HepG2 (cell line): ENCODE data around the gene XK. TPM values are rescaled to one million over a fixed set of nuclear protein-coding genes. Genes with fewer than 3 reads are reported as not detected.

ENCODE experiments used
- ATAC-seq: fragments of 200-7000 bp; cut with Tn5 transposase; 3 replicates; pipeline ENCODE4 v1.9.1; 2020; ENCODE audit warnings: mild to moderate bottlenecking, moderate library complexity
- BruUV-seq: library from RNA; stranded (reverse); fragments of 400-500 nt; replicated peaks from 2 replicates; lab custom pipeline; 2021; lab: Mats Ljungman, UMichigan
- CTCF ChIA-PET: fragments of 300-600 bp; formaldehyde crosslinking; extraction: SDS; loops from one replicate; lab custom pipeline; 2021; ENCODE audit warnings: low total read pairs, inconsistent platforms, low intra/inter-chr PET ratio; lab: Yijun Ruan, JAX
- POLR2A ChIA-PET: fragments of 350-600 bp; sonication (Branson Sonifier 250); formaldehyde crosslinking; loops from one replicate; lab custom pipeline; 2020; ENCODE audit warnings: antibody characterized with exemption, inconsistent platforms; lab: Yijun Ruan, JAX
- DNase-seq: peaks from one replicate; pipeline ENCODE4 v3.0.0-alpha.2; 2015; ENCODE audit warnings: low spot score
- FAIRE-seq: peaks from 3 replicates; lab custom pipeline; 2011; peaks lifted over from hg19 to GRCh38; lab: Jason Lieb, UNC
- H2AFZ ChIP-seq: one replicate; pipeline ENCODE4 v1.6.1; 2011; ENCODE audit warnings: low read length, inconsistent platforms
- H3K27ac ChIP-seq: fragments of 300-600 bp; 3 replicates; pipeline ENCODE4 v1.8.0; 2011; ENCODE audit warnings: mixed run types, mild to moderate bottlenecking, mixed read lengths, low read length, inconsistent platforms; ENCODE audit not compliant: insufficient read depth; ENCODE audit errors: extremely low read length
- H3K27me3 ChIP-seq, 2 experiments: fragments of 200-600 bp in 1 of 2; 2 replicates in 1 of 2; 3 replicates in 1 of 2; pipeline versions ENCODE4 v1.6.0 to v1.8.0; 2011; ENCODE audit warnings: low read length in 2 of 2, mild to moderate bottlenecking in 2 of 2, moderate library complexity in 2 of 2, inconsistent platforms in 1 of 2; ENCODE audit not compliant: insufficient read depth in 2 of 2, control insufficient read depth in 1 of 2
- H3K36me3 ChIP-seq, 2 experiments: fragments of 200-600 bp in 1 of 2; replicated peaks in 1 of 2; 2 replicates in 1 of 2; 3 replicates in 1 of 2; pipeline versions ENCODE4 v1.5.1 to v1.8.0; 2011; ENCODE audit warnings: low read length in 2 of 2, inconsistent platforms in 1 of 2; ENCODE audit not compliant: insufficient read depth in 2 of 2, control insufficient read depth in 1 of 2
- H3K4me1 ChIP-seq: 2 replicates; pipeline ENCODE4 v1.5.1; 2012; ENCODE audit warnings: low read length, inconsistent platforms; ENCODE audit not compliant: insufficient read depth
- H3K4me2 ChIP-seq: 2 replicates; pipeline ENCODE4 v1.6.0; 2011; ENCODE audit warnings: low read depth, low read length, inconsistent platforms
- H3K4me3 ChIP-seq, 3 experiments: fragments of 200-600 bp in 1 of 3; sonication (generic), shearing (Covaris generic) in 1 of 3; replicated peaks in 1 of 3; 2 replicates each; pipeline ENCODE4 v1.5.1; 2011 to 2016; ENCODE audit warnings: low read length in 3 of 3, inconsistent platforms in 2 of 3, low read depth in 2 of 3, mild to moderate bottlenecking in 2 of 3, control low read depth in 1 of 3, mixed read lengths in 1 of 3; ENCODE audit not compliant: insufficient read depth in 1 of 3
- H3K79me2 ChIP-seq: one replicate; pipeline ENCODE4 v1.6.1; 2011; ENCODE audit warnings: low read length, inconsistent platforms; ENCODE audit not compliant: insufficient read depth
- H3K9ac ChIP-seq: 2 replicates; pipeline ENCODE4 v1.6.0; 2011; ENCODE audit warnings: mild to moderate bottlenecking, low read depth, low read length, inconsistent platforms; ENCODE audit not compliant: insufficient read depth
- H3K9me3 ChIP-seq: 2 replicates; pipeline ENCODE4 v1.5.1; 2012; ENCODE audit warnings: mild to moderate bottlenecking, low read length
- H4K20me1 ChIP-seq: 2 replicates; pipeline ENCODE4 v1.6.0; 2011; ENCODE audit warnings: inconsistent platforms, mild to moderate bottlenecking, low read length, moderate library complexity; ENCODE audit not compliant: insufficient read depth
- CCDC6 ChIP-seq: sonication (generic); formaldehyde crosslinking; IDR thresholded peaks from 2 replicates; pipeline ENCODE4 v1.8.1; 2022; ENCODE audit warnings: mild to moderate bottlenecking, missing genetic modification reagents, moderate library complexity
- KLF13 ChIP-seq: sonication (generic); formaldehyde crosslinking; IDR thresholded peaks from 2 replicates; pipeline ENCODE4 v1.4.0; 2020; ENCODE audit warnings: mild to moderate bottlenecking, missing genetic modification reagents
- MEIS1 ChIP-seq: sonication (generic); formaldehyde crosslinking; IDR thresholded peaks from 2 replicates; pipeline ENCODE4 v1.9.0; 2021; ENCODE audit warnings: mild to moderate bottlenecking, missing genetic modification reagents, moderate library complexity, borderline replicate concordance
- SMAD3 ChIP-seq: sonication (generic); formaldehyde crosslinking; IDR thresholded peaks from 2 replicates; pipeline ENCODE4 v1.4.0; 2020; ENCODE audit warnings: missing genetic modification reagents
- ZNF350 ChIP-seq: sonication (generic); formaldehyde crosslinking; IDR thresholded peaks from 2 replicates; pipeline ENCODE4 v1.4.0; 2020; ENCODE audit warnings: mild to moderate bottlenecking, low read depth, missing genetic modification reagents, borderline replicate concordance
- ZNF788 ChIP-seq: sonication (generic); formaldehyde crosslinking; IDR thresholded peaks from 2 replicates; pipeline ENCODE4 v1.5.0; 2020; ENCODE audit warnings: mild to moderate bottlenecking, missing genetic modification reagents, borderline replicate concordance
- WGBS: methylation state at CpG from one replicate; pipeline ENCODE4 v1.1.6; 2017; ENCODE audit warnings: low lambda C conversion rate; 5-methylcytosine and 5-hydroxymethylcytosine counted together
- in situ Hi-C: cut with HindIII; loops from 2 replicates; pipeline ENCODE4 v1.10.0; 2017; ENCODE audit warnings: low pct_unique_long_range_greater_than_20kb; ENCODE audit not compliant: extremely low pct_ligation_motif_present
- intact Hi-C: fragments of 100-400 bp; cut with micrococcal nuclease; formaldehyde crosslinking; loops from one replicate; pipeline ENCODE4 v1.10.0; 2022; ENCODE audit not compliant: unreplicated experiment
- polyA plus RNA-seq, 8 experiments: library from polyadenylated mRNA; depleted of rRNA in 3 of 8; stranded (reverse) in 7 of 8; unstranded in 1 of 8; fragments of >200 nt; fragmentation: Illumina TruSeq in 4 of 8; extraction: Trizol in 4 of 8; gene quantifications; 2 replicates each; pipeline versions ENCODE4 v1.2.1 to v1.2.3, GENCODE V29; 2011 to 2016; ENCODE audit warnings: low read depth in 4 of 8, missing spikeins in 1 of 8, mixed read lengths in 1 of 8; ENCODE audit not compliant: insufficient read depth in 1 of 8
- total RNA-seq, 5 experiments: library from RNA; depleted of rRNA; stranded (reverse); fragments of >200 nt; fragmentation: Illumina TruSeq; extraction: Trizol; gene quantifications; 2 replicates each; pipeline ENCODE4 v1.2.3, GENCODE V29; 2016; ENCODE audit warnings: low read depth in 1 of 5
- TF ChIP-seq, protein P1 (sequence below): sonication (generic); formaldehyde crosslinking; IDR thresholded peaks from 2 replicates; pipeline ENCODE4 v1.5.1; 2020; ENCODE audit warnings: mild to moderate bottlenecking, missing genetic modification reagents, borderline replicate concordance
- TF ChIP-seq, protein P2 (sequence below): IDR thresholded peaks from 2 replicates; pipeline ENCODE4 v1.4.0; 2020; ENCODE audit warnings: mild to moderate bottlenecking, missing genetic modification reagents
- TF ChIP-seq, protein P3 (sequence below): sonication (generic); formaldehyde crosslinking; IDR thresholded peaks from 2 replicates; pipeline ENCODE4 v1.4.0; 2020; ENCODE audit warnings: missing genetic modification reagents
- TF ChIP-seq, protein P4 (sequence below): sonication (generic); formaldehyde crosslinking; IDR thresholded peaks from 2 replicates; pipeline ENCODE4 v1.4.0; 2020; ENCODE audit warnings: missing genetic modification reagents
- TF ChIP-seq, protein P5 (sequence below): IDR thresholded peaks from 2 replicates; pipeline ENCODE4 v1.6.1; 2016; ENCODE audit warnings: low read depth, control low read depth

Gene XK
- total and polyA plus RNA-seq, 2 of the 13 experiments (the other 11 are each of a cell fraction or from before 2014, with no cell fraction given): not detected

DNA sequence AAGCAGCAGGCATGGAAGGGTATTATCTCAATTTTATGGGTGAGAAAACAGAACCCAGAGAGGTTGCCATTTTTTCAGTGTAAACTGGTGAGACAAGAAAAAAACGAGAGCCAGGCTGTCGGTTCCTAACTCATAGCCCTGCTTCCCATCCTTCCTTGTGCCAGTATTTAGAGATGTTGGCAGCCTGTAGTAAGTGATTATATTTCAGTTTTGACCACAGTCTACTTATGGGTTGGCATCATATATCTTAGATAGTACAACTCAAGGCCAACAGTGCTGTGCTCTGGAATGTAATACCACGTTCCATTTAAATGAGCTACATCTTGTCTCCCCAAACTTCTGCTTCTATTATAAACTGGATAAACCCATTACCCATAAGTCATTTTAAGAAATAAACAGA lies 40.8 kb downstream of the XK start:
- no peaks in the 10 kb centered on the region for H3K36me3 ChIP-seq
- no peak overlapping the region for H3K9ac ChIP-seq
- WGBS: 0% methylated on average over 3 of the region's 3 CpGs
- no peak for FAIRE-seq
- no peaks in the 10 kb centered on the region for H3K9me3 ChIP-seq
- ChIA-PET CTCF (no interaction called here), POLR2A (no interaction called here)
- H3K4me1 ChIP-seq: no peaks in the 10 kb centered on the region
- H3K4me3 ChIP-seq: no peak overlapping the region
- no peaks in the 10 kb centered on the region for H3K79me2 ChIP-seq
- in situ Hi-C loops (no loop called here), intact Hi-C loops (no loop called here)
- H4K20me1 ChIP-seq: no peaks in the 10 kb centered on the region
- no TSS peak for BruUV-seq
- H3K4me2 ChIP-seq: no peak overlapping the region
- no peak overlapping the region for H3K27ac ChIP-seq
- H2AFZ ChIP-seq: no peak overlapping the region
- DNase-seq: no peak
- ATAC-seq: no peak
- H3K27me3 ChIP-seq: no peaks in the 10 kb centered on the region
- TF ChIP-seq ZNF350 (CRISPR knock-in tag) (no peak), MEIS1 (no peak), CCDC6 (CRISPR knock-in tag) (no peak), SMAD3 (CRISPR knock-in tag) (no peak), ZNF788 (CRISPR knock-in tag) (no peak), KLF13 (CRISPR knock-in tag) (no peak)
- TF ChIP-seq, protein P1, sequence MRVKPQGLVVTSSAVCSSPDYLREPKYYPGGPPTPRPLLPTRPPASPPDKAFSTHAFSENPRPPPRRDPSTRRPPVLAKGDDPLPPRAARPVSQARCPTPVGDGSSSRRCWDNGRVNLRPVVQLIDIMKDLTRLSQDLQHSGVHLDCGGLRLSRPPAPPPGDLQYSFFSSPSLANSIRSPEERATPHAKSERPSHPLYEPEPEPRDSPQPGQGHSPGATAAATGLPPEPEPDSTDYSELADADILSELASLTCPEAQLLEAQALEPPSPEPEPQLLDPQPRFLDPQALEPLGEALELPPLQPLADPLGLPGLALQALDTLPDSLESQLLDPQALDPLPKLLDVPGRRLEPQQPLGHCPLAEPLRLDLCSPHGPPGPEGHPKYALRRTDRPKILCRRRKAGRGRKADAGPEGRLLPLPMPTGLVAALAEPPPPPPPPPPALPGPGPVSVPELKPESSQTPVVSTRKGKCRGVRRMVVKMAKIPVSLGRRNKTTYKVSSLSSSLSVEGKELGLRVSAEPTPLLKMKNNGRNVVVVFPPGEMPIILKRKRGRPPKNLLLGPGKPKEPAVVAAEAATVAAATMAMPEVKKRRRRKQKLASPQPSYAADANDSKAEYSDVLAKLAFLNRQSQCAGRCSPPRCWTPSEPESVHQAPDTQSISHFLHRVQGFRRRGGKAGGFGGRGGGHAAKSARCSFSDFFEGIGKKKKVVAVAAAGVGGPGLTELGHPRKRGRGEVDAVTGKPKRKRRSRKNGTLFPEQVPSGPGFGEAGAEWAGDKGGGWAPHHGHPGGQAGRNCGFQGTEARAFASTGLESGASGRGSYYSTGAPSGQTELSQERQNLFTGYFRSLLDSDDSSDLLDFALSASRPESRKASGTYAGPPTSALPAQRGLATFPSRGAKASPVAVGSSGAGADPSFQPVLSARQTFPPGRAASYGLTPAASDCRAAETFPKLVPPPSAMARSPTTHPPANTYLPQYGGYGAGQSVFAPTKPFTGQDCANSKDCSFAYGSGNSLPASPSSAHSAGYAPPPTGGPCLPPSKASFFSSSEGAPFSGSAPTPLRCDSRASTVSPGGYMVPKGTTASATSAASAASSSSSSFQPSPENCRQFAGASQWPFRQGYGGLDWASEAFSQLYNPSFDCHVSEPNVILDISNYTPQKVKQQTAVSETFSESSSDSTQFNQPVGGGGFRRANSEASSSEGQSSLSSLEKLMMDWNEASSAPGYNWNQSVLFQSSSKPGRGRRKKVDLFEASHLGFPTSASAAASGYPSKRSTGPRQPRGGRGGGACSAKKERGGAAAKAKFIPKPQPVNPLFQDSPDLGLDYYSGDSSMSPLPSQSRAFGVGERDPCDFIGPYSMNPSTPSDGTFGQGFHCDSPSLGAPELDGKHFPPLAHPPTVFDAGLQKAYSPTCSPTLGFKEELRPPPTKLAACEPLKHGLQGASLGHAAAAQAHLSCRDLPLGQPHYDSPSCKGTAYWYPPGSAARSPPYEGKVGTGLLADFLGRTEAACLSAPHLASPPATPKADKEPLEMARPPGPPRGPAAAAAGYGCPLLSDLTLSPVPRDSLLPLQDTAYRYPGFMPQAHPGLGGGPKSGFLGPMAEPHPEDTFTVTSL (CRISPR knock-in tag): no peak
- TF ChIP-seq, protein P2, sequence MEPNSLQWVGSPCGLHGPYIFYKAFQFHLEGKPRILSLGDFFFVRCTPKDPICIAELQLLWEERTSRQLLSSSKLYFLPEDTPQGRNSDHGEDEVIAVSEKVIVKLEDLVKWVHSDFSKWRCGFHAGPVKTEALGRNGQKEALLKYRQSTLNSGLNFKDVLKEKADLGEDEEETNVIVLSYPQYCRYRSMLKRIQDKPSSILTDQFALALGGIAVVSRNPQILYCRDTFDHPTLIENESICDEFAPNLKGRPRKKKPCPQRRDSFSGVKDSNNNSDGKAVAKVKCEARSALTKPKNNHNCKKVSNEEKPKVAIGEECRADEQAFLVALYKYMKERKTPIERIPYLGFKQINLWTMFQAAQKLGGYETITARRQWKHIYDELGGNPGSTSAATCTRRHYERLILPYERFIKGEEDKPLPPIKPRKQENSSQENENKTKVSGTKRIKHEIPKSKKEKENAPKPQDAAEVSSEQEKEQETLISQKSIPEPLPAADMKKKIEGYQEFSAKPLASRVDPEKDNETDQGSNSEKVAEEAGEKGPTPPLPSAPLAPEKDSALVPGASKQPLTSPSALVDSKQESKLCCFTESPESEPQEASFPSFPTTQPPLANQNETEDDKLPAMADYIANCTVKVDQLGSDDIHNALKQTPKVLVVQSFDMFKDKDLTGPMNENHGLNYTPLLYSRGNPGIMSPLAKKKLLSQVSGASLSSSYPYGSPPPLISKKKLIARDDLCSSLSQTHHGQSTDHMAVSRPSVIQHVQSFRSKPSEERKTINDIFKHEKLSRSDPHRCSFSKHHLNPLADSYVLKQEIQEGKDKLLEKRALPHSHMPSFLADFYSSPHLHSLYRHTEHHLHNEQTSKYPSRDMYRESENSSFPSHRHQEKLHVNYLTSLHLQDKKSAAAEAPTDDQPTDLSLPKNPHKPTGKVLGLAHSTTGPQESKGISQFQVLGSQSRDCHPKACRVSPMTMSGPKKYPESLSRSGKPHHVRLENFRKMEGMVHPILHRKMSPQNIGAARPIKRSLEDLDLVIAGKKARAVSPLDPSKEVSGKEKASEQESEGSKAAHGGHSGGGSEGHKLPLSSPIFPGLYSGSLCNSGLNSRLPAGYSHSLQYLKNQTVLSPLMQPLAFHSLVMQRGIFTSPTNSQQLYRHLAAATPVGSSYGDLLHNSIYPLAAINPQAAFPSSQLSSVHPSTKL (CRISPR knock-in tag): no peak
- TF ChIP-seq, protein P3, sequence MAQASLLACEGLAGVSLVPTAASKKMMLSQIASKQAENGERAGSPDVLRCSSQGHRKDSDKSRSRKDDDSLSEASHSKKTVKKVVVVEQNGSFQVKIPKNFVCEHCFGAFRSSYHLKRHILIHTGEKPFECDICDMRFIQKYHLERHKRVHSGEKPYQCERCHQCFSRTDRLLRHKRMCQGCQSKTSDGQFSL (CRISPR knock-in tag): no peak
- TF ChIP-seq, protein P4, sequence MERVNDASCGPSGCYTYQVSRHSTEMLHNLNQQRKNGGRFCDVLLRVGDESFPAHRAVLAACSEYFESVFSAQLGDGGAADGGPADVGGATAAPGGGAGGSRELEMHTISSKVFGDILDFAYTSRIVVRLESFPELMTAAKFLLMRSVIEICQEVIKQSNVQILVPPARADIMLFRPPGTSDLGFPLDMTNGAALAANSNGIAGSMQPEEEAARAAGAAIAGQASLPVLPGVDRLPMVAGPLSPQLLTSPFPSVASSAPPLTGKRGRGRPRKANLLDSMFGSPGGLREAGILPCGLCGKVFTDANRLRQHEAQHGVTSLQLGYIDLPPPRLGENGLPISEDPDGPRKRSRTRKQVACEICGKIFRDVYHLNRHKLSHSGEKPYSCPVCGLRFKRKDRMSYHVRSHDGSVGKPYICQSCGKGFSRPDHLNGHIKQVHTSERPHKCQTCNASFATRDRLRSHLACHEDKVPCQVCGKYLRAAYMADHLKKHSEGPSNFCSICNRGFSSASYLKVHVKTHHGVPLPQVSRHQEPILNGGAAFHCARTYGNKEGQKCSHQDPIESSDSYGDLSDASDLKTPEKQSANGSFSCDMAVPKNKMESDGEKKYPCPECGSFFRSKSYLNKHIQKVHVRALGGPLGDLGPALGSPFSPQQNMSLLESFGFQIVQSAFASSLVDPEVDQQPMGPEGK (CRISPR knock-in tag): no peak
- TF ChIP-seq, protein P5, sequence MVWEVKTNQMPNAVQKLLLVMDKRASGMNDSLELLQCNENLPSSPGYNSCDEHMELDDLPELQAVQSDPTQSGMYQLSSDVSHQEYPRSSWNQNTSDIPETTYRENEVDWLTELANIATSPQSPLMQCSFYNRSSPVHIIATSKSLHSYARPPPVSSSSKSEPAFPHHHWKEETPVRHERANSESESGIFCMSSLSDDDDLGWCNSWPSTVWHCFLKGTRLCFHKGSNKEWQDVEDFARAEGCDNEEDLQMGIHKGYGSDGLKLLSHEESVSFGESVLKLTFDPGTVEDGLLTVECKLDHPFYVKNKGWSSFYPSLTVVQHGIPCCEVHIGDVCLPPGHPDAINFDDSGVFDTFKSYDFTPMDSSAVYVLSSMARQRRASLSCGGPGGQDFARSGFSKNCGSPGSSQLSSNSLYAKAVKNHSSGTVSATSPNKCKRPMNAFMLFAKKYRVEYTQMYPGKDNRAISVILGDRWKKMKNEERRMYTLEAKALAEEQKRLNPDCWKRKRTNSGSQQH (CRISPR knock-in tag): no peak
